Activated T-helper 1 cell treated with anti-CD3 and anti-CD28 coated beads, Interleukin-12 subunit alpha, Interleukin-12 subunit beta, Interleukin-2, Interleukin-4 antibody, amounts not matched to agents 30 ng/mL and 10 ng/mL and 1 ng/mL, durations not matched to agents 14 hours and 24 hours and 36 hours (primary cell): ENCODE measurements around the gene CDH22. TPM values are rescaled to one million over a fixed set of nuclear protein-coding genes. Genes with fewer than 3 reads are reported as not detected.

Experiments used
- DNase-seq: peaks from one replicate; pipeline ENCODE4 v3.0.0; 2021; ENCODE audit warnings: low spot score
- H3K27ac Mint-ChIP-seq: one replicate; pipeline ENCODE4 v1.8.0; 2021; ENCODE audit warnings: mild to moderate bottlenecking, mixed read lengths
- H3K27me3 Mint-ChIP-seq: one replicate; pipeline ENCODE4 v1.8.0; 2022; ENCODE audit warnings: mild to moderate bottlenecking, moderate library complexity, mixed read lengths; ENCODE audit not compliant: insufficient read depth
- H3K36me3 Mint-ChIP-seq: one replicate; pipeline ENCODE4 v1.8.0; 2021; ENCODE audit warnings: low read depth, mixed read lengths
- H3K4me1 Mint-ChIP-seq: one replicate; pipeline ENCODE4 v1.8.0; 2021; ENCODE audit warnings: low read depth, mixed read lengths
- H3K4me3 Mint-ChIP-seq: one replicate; pipeline ENCODE4 v1.8.0; 2021; ENCODE audit warnings: mild to moderate bottlenecking, moderate library complexity, mixed read lengths
- H3K9me3 Mint-ChIP-seq: one replicate; pipeline ENCODE4 v1.8.0; 2021; ENCODE audit warnings: mixed read lengths
- intact Hi-C: fragments of 100-400 bp; cut with micrococcal nuclease; formaldehyde crosslinking; loops from one replicate; pipeline ENCODE4 v1.15.1; 2024
- total RNA-seq: library from RNA; stranded (reverse); gene quantifications from 2 replicates; pipeline ENCODE4 v1.2.3, GENCODE V29; 2022

CDH22 gene
- total RNA-seq, 1 donor from 2014 or later = not detected

GRCh38 chr20:46336735-46337134 is 28.4 kb upstream of the CDH22 start:
- H3K36me3 Mint-ChIP-seq = no peaks in the 10 kb centered on the region
- no peak for DNase-seq
- no peaks in the 10 kb centered on the region for H3K4me1 Mint-ChIP-seq
- peaks cover 16% of the 10 kb centered on the region for H3K27me3 Mint-ChIP-seq
- H3K27ac Mint-ChIP-seq = no peak overlapping the region
- intact Hi-C loops = no loop called here
- H3K4me3 Mint-ChIP-seq = no peak overlapping the region
- H3K9me3 Mint-ChIP-seq = no peaks in the 10 kb centered on the region

DNA sequence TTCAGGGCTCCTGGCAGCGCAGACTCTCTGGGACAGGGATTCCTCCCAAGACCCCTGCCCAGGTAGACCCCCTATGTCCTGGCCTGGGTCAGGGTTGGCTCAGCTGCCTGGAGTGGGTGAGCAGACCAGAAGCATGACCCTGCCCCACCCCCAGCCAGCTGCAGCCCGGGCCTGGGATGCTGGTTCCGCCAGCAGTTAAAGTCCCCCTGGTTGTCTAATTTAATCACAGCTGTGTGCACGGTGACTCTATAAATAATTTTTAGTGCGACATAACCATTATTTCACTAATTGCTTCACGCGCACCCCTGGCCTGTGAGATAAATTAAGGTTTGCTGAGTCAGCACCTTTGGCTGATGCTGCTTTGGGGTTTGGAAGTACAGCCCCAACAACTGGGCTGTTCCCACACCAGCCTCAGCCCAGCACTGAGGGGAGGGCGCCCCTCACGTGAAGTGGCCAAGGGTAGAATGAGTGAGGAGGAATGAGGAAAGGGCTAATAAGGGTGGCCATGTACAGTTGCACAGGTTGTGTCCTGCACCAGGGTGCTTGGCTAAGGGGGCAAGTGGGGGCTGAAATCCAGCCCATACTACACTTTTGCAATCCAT is 26.1 kb upstream of the CDH22 start:
- Mint-ChIP-seq H3K4me1 (no peaks in the 10 kb centered on the region), H3K9me3 (no peaks in the 10 kb centered on the region), H3K4me3 (no peak overlapping the region), H3K36me3 (no peaks in the 10 kb centered on the region), H3K27ac (no peak overlapping the region), H3K27me3 (peaks cover 17% of the 10 kb centered on the region)
- intact Hi-C loops = no loop called here
- DNase-seq = no peak

- DNase-seq = no peak
- H3K36me3 Mint-ChIP-seq = no peaks in the 10 kb centered on the region
- H3K4me3 Mint-ChIP-seq = no peak overlapping the region
- H3K27me3 Mint-ChIP-seq = peaks cover 14% of the 10 kb centered on the region
- no peaks in the 10 kb centered on the region for H3K4me1 Mint-ChIP-seq
- no peaks in the 10 kb centered on the region for H3K9me3 Mint-ChIP-seq
- no peak overlapping the region for H3K27ac Mint-ChIP-seq
- intact Hi-C loops = no loop called here
Observed at GRCh38 chr20:46333161-46333991, 25.1 kb upstream of the CDH22 start.

GRCh38 chr20:46332373-46333160 is 24.3 kb upstream of the CDH22 start:
- no peaks in the 10 kb centered on the region for H3K9me3 Mint-ChIP-seq
- no peaks in the 10 kb centered on the region for H3K4me1 Mint-ChIP-seq
- no peak for DNase-seq
- H3K27me3 Mint-ChIP-seq = peaks cover 14% of the 10 kb centered on the region
- intact Hi-C loops = no loop called here
- H3K4me3 Mint-ChIP-seq = no peak overlapping the region
- H3K36me3 Mint-ChIP-seq = no peaks in the 10 kb centered on the region
- no peak overlapping the region for H3K27ac Mint-ChIP-seq

- H3K36me3 Mint-ChIP-seq = no peaks in the 10 kb centered on the region
- no peak for DNase-seq
- H3K4me1 Mint-ChIP-seq = no peaks in the 10 kb centered on the region
- no peaks in the 10 kb centered on the region for H3K9me3 Mint-ChIP-seq
- intact Hi-C loops = no loop called here
- peaks cover 14% of the 10 kb centered on the region for H3K27me3 Mint-ChIP-seq
- H3K27ac Mint-ChIP-seq = no peak overlapping the region
- H3K4me3 Mint-ChIP-seq = no peak overlapping the region
Observed at GRCh38 chr20:46331611-46332361, 23.5 kb upstream of the CDH22 start.

DNA sequence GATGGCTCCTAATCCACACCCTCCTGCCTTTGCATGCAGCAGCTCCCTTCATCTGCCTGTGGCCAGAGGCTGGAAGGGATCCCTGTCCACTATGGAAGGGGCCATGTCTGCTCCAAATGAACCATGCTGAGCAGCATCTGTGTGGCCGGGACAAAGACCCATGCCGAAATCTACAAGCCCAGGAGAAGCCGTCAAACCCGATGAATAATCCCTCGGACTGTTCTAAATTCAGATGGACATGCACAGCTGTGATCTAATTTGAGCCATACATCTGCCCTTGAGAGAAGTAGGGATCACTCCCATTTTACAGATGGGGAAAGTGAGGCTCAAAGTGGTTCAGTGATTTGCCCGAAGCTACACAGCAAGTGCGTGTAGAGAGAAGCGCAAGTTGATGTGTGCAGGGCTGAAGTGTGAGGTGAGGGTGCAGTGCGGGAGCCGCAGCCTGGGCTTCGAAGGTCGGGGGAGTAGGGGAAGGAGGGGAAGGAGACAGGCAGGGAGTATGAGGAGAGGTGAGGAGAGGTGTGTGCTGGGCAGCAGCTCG is 22.6 kb upstream of the CDH22 start:
- intact Hi-C loops = no loop called here
- no peaks in the 10 kb centered on the region for H3K4me1 Mint-ChIP-seq
- H3K9me3 Mint-ChIP-seq = no peaks in the 10 kb centered on the region
- no peak overlapping the region for H3K4me3 Mint-ChIP-seq
- peaks cover 14% of the 10 kb centered on the region for H3K27me3 Mint-ChIP-seq
- no peaks in the 10 kb centered on the region for H3K36me3 Mint-ChIP-seq
- H3K27ac Mint-ChIP-seq = no peak overlapping the region
- no peak for DNase-seq

DNA sequence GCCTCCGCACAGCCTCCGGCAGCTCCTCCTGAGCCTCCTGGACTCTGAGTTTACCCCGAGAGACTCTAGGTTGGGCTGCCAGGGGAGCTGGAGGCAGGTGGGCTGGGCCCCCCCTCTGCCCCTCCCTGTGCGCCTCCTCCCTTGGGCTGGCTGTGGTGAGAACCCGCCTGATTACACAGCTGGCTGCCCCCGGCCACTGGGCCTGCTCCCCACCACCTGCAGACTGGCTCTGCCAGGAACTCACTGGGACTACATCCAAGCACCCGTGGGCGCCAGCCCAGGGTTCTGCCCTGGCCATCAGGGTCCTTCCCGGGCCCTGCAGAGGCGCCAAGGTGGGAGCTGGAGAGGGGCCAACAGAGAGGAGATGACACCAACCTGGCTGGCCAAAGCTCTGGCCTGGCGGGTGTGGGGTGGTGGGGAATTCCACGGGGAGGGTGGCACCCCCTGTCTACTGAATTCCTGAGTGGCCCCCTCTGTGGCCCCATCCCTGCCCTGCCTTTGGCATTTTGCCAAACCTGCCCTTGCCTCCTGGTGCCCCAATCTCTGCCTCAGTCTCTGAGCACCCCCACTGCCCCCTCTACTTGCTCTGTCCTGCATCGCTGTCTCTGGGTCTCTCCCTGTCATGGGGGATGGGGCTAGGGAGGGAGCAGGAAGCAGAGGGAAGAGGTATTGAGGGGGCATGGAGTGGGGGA is 21.9 kb upstream of the CDH22 start:
- no peaks in the 10 kb centered on the region for H3K9me3 Mint-ChIP-seq
- peaks cover 18% of the 10 kb centered on the region for H3K27me3 Mint-ChIP-seq
- no peaks in the 10 kb centered on the region for H3K36me3 Mint-ChIP-seq
- DNase-seq = no peak
- H3K4me3 Mint-ChIP-seq = no peak overlapping the region
- H3K4me1 Mint-ChIP-seq = no peaks in the 10 kb centered on the region
- H3K27ac Mint-ChIP-seq = no peak overlapping the region
- intact Hi-C loops = no loop called here

- H3K4me3 Mint-ChIP-seq = no peak overlapping the region
Observed at GRCh38 chr20:46328200-46328882, 20.0 kb upstream of the CDH22 start.

GRCh38 chr20:46327557-46327956 is 19.3 kb upstream of the CDH22 start:
- Mint-ChIP-seq H3K36me3 (no peaks in the 10 kb centered on the region), H3K9me3 (no peaks in the 10 kb centered on the region), H3K4me1 (no peaks in the 10 kb centered on the region), H3K27me3 (peaks cover 19% of the 10 kb centered on the region), H3K27ac (no peak overlapping the region), H3K4me3 (no peak overlapping the region)
- intact Hi-C loops = no loop called here
- no peak for DNase-seq

More at GRCh38 chr20:46328200-46328882, 20.0 kb upstream of the CDH22 start:
- H3K4me1 Mint-ChIP-seq = no peaks in the 10 kb centered on the region
- H3K27ac Mint-ChIP-seq = no peak overlapping the region
- H3K27me3 Mint-ChIP-seq = peaks cover 20% of the 10 kb centered on the region
- H3K9me3 Mint-ChIP-seq = no peaks in the 10 kb centered on the region
- no peak for DNase-seq
- H3K36me3 Mint-ChIP-seq = no peaks in the 10 kb centered on the region
- intact Hi-C loops = no loop called here

DNA sequence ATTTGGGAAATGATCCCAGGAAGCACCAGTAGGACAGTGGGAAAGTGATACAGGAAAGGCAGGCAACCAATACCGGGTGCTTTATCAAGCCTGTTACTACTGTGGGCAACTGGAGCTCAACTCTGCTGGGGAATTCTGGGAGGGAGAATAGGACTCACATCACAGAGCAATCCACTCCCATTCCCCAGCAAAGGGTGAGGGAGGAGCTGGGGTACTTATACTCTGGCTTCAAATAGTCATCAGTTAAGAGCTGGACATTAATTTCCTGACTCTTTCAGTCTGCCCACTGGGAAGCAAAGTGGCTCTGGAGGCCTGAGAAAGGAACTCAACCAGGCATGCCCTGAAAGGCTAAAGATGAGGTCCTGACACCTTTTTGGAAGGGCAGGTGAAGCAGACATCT is 17.5 kb upstream of the CDH22 start:
- peaks cover 19% of the 10 kb centered on the region for H3K27me3 Mint-ChIP-seq

GRCh38 chr20:46324960-46325703 is 16.8 kb upstream of the CDH22 start:
- DNase-seq = no peak
- intact Hi-C loops = no loop called here
- Mint-ChIP-seq H3K4me1 (no peaks in the 10 kb centered on the region), H3K27me3 (peaks cover 19% of the 10 kb centered on the region), H3K9me3 (no peaks in the 10 kb centered on the region), H3K27ac (no peak overlapping the region), H3K4me3 (no peak overlapping the region), H3K36me3 (no peaks in the 10 kb centered on the region)

More for the DNA sequence above, 17.5 kb upstream of the CDH22 start:
- DNase-seq = no peak
- Mint-ChIP-seq H3K27ac (no peak overlapping the region), H3K4me1 (no peaks in the 10 kb centered on the region), H3K9me3 (no peaks in the 10 kb centered on the region), H3K4me3 (no peak overlapping the region), H3K36me3 (no peaks in the 10 kb centered on the region)
- intact Hi-C loops = no loop called here
